Heart left ventricle (tissue), 16 donors: ENCODE measurements around the gene MS4A4E. TPM values are rescaled to one million over a fixed set of nuclear protein-coding genes. Genes with fewer than 3 reads are reported as not detected.

Source experiments
- ATAC-seq, 4 donors: fragments of 200-7000 bp; cut with Tn5 transposase; one replicate each; pipeline ENCODE4 v1.9.1; 2020 to 2022; ENCODE audit warnings: moderate library complexity in 4 of 4, mild to moderate bottlenecking in 3 of 4, moderate number of reproducible peaks in 1 of 4
- DNase-seq, 5 donors: peaks; one replicate each; pipeline ENCODE4 v3.0.0-alpha.2; 2020
- H3K27ac ChIP-seq, 12 donors: fragments of 200-600 bp; sonication (generic) in 4 of 12; one replicate each; pipeline versions ENCODE4 v1.5.0 to v1.8.0; 2016 to 2022; ENCODE audit warnings: mild to moderate bottlenecking in 2 of 12
- H3K27me3 ChIP-seq, 9 donors: fragments of 200-600 bp; sonication (generic) in 2 of 9; one replicate each; pipeline versions ENCODE4 v1.5.1 to v1.8.0; 2016 to 2022; ENCODE audit warnings: mild to moderate bottlenecking in 3 of 9
- H3K36me3 ChIP-seq, 9 donors: fragments of 200-600 bp; sonication (generic) in 2 of 9; one replicate each; pipeline versions ENCODE4 v1.5.0 to v1.8.0; 2018 to 2022; ENCODE audit warnings: mild to moderate bottlenecking in 2 of 9
- H3K4me1 ChIP-seq, 12 donors: fragments of 200-600 bp; sonication (generic) in 4 of 12; one replicate each; pipeline versions ENCODE4 v1.5.0 to v1.8.0; 2016 to 2022; ENCODE audit warnings: mild to moderate bottlenecking in 3 of 12
- H3K4me3 ChIP-seq, 12 donors: fragments of 200-600 bp; sonication (generic) in 4 of 12; one replicate each; pipeline versions ENCODE4 v1.5.0 to v1.8.0; 2017 to 2022; ENCODE audit warnings: mild to moderate bottlenecking in 9 of 12, moderate library complexity in 4 of 12
- H3K9me3 ChIP-seq, 12 donors: fragments of 200-600 bp; sonication (generic) in 4 of 12; one replicate each; pipeline versions ENCODE4 v1.5.0 to v1.8.0; 2016 to 2022; ENCODE audit warnings: mild to moderate bottlenecking in 1 of 12
- CTCF ChIP-seq, 12 donors: fragments of 200-600 bp; sonication (generic) in 4 of 12; IDR thresholded peaks; one replicate each; pipeline versions ENCODE4 v1.5.0 to v1.8.0; 2018 to 2022; ENCODE audit warnings: antibody characterized with exemption in 12 of 12, mild to moderate bottlenecking in 5 of 12
- POLR2A ChIP-seq, 2 donors: fragments of 450-650 bp; IDR thresholded peaks; one replicate each; pipeline ENCODE4 v1.6.1; 2017; ENCODE audit warnings: antibody characterized with exemption in 2 of 2, mild to moderate bottlenecking in 2 of 2, moderate library complexity in 2 of 2
- WGBS, 4 donors: extraction: QIAGEN DNeasy Blood & Tissue Kit in 2 of 4; methylation state at CpG; one replicate each; pipeline versions ENCODE4 v1.1.5 to v1.1.7; 2013 to 2018; 5-methylcytosine and 5-hydroxymethylcytosine counted together
- intact Hi-C, 10 donors: fragments of 100-400 bp; cut with DNase I; formaldehyde crosslinking; loops; one replicate each; pipeline versions ENCODE4 v1.11.1 to v1.14.2; 2022
- polyA plus RNA-seq, 2 donors: library from polyadenylated mRNA; stranded (reverse); fragments of 200-250 nt; gene quantifications; one replicate each; pipeline ENCODE4 v1.2.3, GENCODE V29; 2013
- total RNA-seq, 9 donors: library from RNA; depleted of rRNA in 2 of 9; stranded (reverse); fragments of >200 nt in 2 of 9; fragmentation: NEBNext Ultra II Directional in 3 of 9; extraction: Animal tissue kit (Norgen Biotek cat#: 25700) in 3 of 9; gene quantifications; one replicate each; pipeline versions ENCODE4 v1.1.0 to v1.2.4, GENCODE V29; 2016 to 2023
- donor health status: ischemic (EF 13 %, LVEDD 7.1; RV severe dilation, severe dysfunction).
- donor health status: healthy with polysubstance abuse.
- donor health status: DM: no; HTN: yes; CAD: no.
- donor health status: DM: no; HTN: no; CAD: no.
- donor health status: ischemic (EF 25% LVEDD 6.9; RV normal size, moderate dysfunction).
- donor health status: ischemic (EF 25% LVEDD 5.7; RV mildly dilated, moderate dysfunction).
- donor health status: healthy.
- donor health status: DM: yes; HTN: yes; CAD: no.
- donor health status: ischemic (EF 35%, LVEDD 5.7; RV mildly dilated, moderate dysfunction).
- donor health status: nonischemic (EF 11% LVEDD 7.7; RV severe dilation, severe dysfunction).
- donor health status: DM: yes; HTN: yes; CAD: no.
- donor health status: PGD.
- donor health status: ischemic (EF 29% LVEDD 5.4; RV normal size, mild dysfunction).
- donor health status: nonischemic (EF 23%, LVEDD 6.1; RV moderate dilation, normal function).

The MS4A4E gene
- total and polyA plus RNA-seq, 11 donors: 0.18 to 3.4 (median 0.71) TPM; not detected in 1

DNA sequence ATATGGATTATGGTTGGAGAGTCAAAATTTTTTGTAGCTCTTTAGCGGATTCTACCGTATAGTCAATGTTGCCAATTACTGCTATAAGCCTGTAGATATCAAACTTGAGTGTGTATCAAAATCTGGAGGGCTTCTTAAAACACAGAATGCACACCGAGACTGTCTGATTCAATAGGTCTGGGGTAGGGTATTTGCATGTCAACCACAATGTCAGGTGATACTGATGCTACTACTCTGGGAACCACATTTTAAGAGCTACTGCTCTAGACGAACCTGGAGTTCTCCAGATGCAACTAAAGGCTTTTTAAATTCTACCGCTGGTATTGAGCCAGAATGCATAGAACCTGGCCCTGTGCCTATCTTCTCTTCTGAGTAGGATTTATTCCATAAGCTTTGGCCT, 21.7 kb upstream of the MS4A4E start:
- Histone ChIP-seq H3K36me3 (no peaks in the 10 kb centered on the region), H3K27ac (no peak overlapping the region), H3K4me1 (peaks cover 0 to 7% (median 0%) of the 10 kb centered on the region in 12 donors), H3K9me3 (peaks cover 0 to 3% (median 0%) of the 10 kb centered on the region in 12 donors), H3K4me3 (no peak overlapping the region), H3K27me3 (peaks cover 0 to 4% (median 0%) of the 10 kb centered on the region in 9 donors)
- DNase-seq (no peak), ATAC-seq (no peak)
- TF ChIP-seq POLR2A (IDR thresholded peaks at IDR 0.05) (no peak), CTCF (IDR thresholded peaks at IDR 0.05) (no peak)
- 60 to 85% (median 77%) methylated on average over 5 of the region's 5 CpGs for WGBS, 4 donors
- intact Hi-C loops: no loop called here

DNA sequence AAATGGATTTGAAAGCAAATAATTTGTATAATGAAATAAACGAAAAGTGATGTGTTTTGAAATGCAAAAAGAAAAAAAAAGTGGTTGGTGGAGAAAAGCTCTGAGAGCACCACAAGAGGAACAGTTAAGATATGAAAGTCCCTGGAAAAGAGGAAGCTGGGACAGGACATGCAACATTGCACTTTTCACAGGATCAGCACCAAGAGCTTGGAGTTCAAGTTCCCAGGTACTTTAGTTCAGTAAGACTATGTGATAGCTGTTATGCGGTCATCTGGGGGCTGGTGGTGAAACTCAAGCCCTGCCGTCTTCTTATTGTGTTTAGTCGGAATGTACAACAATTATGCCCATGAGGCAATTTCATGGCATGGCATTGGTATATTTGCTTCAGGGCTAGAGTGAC, 20.5 kb upstream of the MS4A4E start:
- ATAC-seq (peak in 1 of 4 donors; percentile 60), DNase-seq (no peak)
- 75 to 84% (median 79%) methylated on average over 4 of the region's 4 CpGs for WGBS, 4 donors
- Histone ChIP-seq H3K9me3 (peaks cover 0 to 3% (median 0%) of the 10 kb centered on the region in 12 donors), H3K27me3 (peaks cover 0 to 4% (median 0%) of the 10 kb centered on the region in 9 donors), H3K27ac (peak overlapping the region in 1 of 12 donors; percentile 25), H3K36me3 (no peaks in the 10 kb centered on the region), H3K4me1 (peaks cover 0 to 7% (median 0%) of the 10 kb centered on the region in 12 donors), H3K4me3 (no peak overlapping the region)
- TF ChIP-seq CTCF (IDR thresholded peaks at IDR 0.05) (no peak), POLR2A (IDR thresholded peaks at IDR 0.05) (no peak)
- intact Hi-C loops: no loop called here

DNA sequence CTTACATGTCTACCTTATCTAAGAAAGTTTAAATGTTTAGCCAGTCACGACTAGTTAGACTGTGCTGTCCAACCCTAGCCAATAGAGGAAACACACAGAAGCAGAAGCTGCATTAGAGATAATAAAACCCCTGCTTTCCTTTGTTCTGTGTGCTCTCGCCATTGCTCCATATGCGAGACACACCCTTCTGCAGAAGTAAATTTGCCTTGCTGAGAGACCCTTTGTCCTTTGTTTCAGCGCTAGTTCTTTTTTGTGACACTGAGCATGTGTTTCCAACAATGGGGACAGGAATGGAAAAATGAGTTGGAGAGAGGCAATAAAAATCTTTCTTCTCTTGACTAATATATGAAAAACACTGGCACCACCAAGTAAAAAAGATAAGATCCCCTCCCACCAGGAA, 18.1 kb upstream of the MS4A4E start:
- peaks cover 0 to 4% (median 0%) of the 10 kb centered on the region in 9 donors for H3K27me3 ChIP-seq
- no peak for TF ChIP-seq POLR2A (IDR thresholded peaks at IDR 0.05)
- no peak for TF ChIP-seq CTCF (IDR thresholded peaks at IDR 0.05)
- peaks cover 0 to 5% (median 0%) of the 10 kb centered on the region in 12 donors for H3K4me1 ChIP-seq
- DNase-seq (no peak), ATAC-seq (no peak)
- H3K36me3 ChIP-seq: no peaks in the 10 kb centered on the region
- intact Hi-C loops: no loop called here
- WGBS, 4 donors: 72 to 82% (median 79%) methylated on average over 4 of the region's 4 CpGs
- no peak overlapping the region for H3K4me3 ChIP-seq
- peaks cover 0 to 3% (median 0%) of the 10 kb centered on the region in 12 donors for H3K9me3 ChIP-seq
- H3K27ac ChIP-seq: no peak overlapping the region

DNA sequence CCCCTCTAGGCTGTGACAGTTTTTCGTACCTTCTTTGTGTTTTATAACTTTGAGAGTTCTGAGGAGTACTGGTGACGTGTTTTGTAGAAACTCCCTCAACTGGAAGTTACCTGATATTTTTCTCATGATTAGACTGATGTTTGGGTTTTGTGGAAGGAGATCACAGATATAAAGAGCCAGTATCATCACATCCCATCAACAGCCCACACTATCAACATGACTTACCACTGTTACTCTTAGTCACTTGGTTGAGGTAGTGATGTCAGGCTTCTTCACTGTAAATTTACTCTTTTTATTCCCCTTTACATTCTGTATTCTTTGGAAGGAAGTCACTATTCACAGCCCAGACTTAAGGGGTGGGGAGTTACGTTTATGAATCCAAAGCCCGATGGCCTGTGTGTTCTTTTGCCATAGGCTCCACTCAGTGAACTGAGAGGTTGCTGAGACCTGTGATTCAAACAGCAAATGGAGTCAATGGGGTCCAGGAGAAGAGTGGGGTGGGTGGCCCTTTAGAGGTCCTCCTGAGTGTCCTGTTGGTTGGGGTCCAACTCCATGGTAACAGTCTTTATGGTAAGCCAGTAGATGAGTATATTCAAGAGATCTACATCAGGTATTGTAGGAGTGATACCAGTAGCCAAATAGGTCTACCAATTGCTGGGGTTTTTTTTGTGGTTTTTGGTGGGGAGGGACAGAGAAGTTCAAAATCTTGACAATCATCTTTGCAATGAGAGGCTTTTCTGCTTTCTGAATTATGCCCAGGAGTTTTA, 15.2 kb upstream of the MS4A4E start:
- Histone ChIP-seq H3K27me3 (peaks cover 0 to 6% (median 0%) of the 10 kb centered on the region in 9 donors), H3K4me3 (no peak overlapping the region), H3K4me1 (peaks cover 0 to 1% (median 0%) of the 10 kb centered on the region in 12 donors), H3K27ac (no peak overlapping the region), H3K36me3 (no peaks in the 10 kb centered on the region), H3K9me3 (peaks cover 0 to 12% (median 0%) of the 10 kb centered on the region in 12 donors)
- TF ChIP-seq CTCF (IDR thresholded peaks at IDR 0.05): no peak
- no peak for TF ChIP-seq POLR2A (IDR thresholded peaks at IDR 0.05)
- intact Hi-C loops: loop anchor here in 2 of 10 donors (10.0 kb wide), 1 partner anchor 433 kb away; no protein-coding TSS in a partner anchor
- ATAC-seq (no peak), DNase-seq (no peak)
- 82 to 88% (median 84%) methylated on average over 4 of the region's 4 CpGs for WGBS, 4 donors
